K562 (cell line): ENCODE measurements around the gene ACP6. TPM values are rescaled to one million over a fixed set of nuclear protein-coding genes. Genes with fewer than 3 reads are reported as not detected.

Source experiments
- ATAC-seq: fragments of 200-7000 bp; cut with Tn5 transposase; 3 replicates; pipeline ENCODE4 v1.9.1; 2020; ENCODE audit warnings: moderate library complexity
- BruUV-seq: library from RNA; stranded (reverse); fragments of 400-500 nt; replicated peaks from 2 replicates; lab custom pipeline; 2021; lab: Mats Ljungman, UMichigan
- CTCF ChIA-PET: fragments of 300-600 bp; formaldehyde crosslinking; extraction: SDS; loops from one replicate; lab custom pipeline; 2021; ENCODE audit warnings: low intra/inter-chr PET ratio; lab: Yijun Ruan, JAX
- POLR2A ChIA-PET: fragments of 300-600, 350-650 bp; sonication (Branson Sonifier 250); formaldehyde crosslinking; extraction: SDS; loops from one replicate; lab custom pipeline; 2021; ENCODE audit warnings: antibody characterized with exemption, inconsistent platforms; lab: Yijun Ruan, JAX
- DNase-seq, 4 experiments: peaks; one replicate each; pipeline versions ENCODE4 v3.0.0 to v3.0.0-alpha.2; 2011 to 2018; ENCODE audit warnings: low spot score in 3 of 4, mixed read lengths in 3 of 4; ENCODE audit errors: extremely low read depth in 1 of 4
- FAIRE-seq: peaks from 2 replicates; lab custom pipeline; 2011; peaks lifted over from hg19 to GRCh38; lab: Jason Lieb, UNC
- H2AFZ ChIP-seq: 2 replicates; pipeline ENCODE4 v1.6.0; 2011; ENCODE audit warnings: low read depth, low read length, control low read depth, inconsistent platforms
- H3K27ac ChIP-seq: fragments of 200-600 bp; 3 replicates; pipeline ENCODE4 v1.8.0; 2011; ENCODE audit warnings: low read depth, mild to moderate bottlenecking, control low read depth, inconsistent platforms, low read length, moderate library complexity, mixed read lengths; ENCODE audit errors: extremely low read depth
- H3K27me3 ChIP-seq, 2 experiments: fragments of 300-600 bp in 1 of 2; 2 replicates in 1 of 2; 3 replicates in 1 of 2; pipeline versions ENCODE4 v1.6.0 to v1.8.0; 2011; ENCODE audit warnings: inconsistent platforms in 2 of 2, low read length in 2 of 2, mild to moderate bottlenecking in 1 of 2, mixed read lengths in 1 of 2, moderate library complexity in 1 of 2; ENCODE audit not compliant: control insufficient read depth in 2 of 2, insufficient read depth in 2 of 2
- H3K36me3 ChIP-seq: fragments of 300-600 bp; 3 replicates; pipeline ENCODE4 v1.8.0; 2011; ENCODE audit warnings: mild to moderate bottlenecking, low read length, inconsistent platforms; ENCODE audit not compliant: control insufficient read depth, insufficient read depth
- H3K4me1 ChIP-seq, 2 experiments: fragments of 200-600 bp in 1 of 2; replicated peaks in 1 of 2; 2 replicates in 1 of 2; 3 replicates in 1 of 2; pipeline versions ENCODE4 v1.5.1 to v1.8.0; 2011; ENCODE audit warnings: inconsistent platforms in 2 of 2, low read length in 2 of 2, mild to moderate bottlenecking in 1 of 2, mixed read lengths in 1 of 2, moderate library complexity in 1 of 2; ENCODE audit not compliant: control insufficient read depth in 2 of 2, insufficient read depth in 2 of 2
- H3K4me2 ChIP-seq: 2 replicates; pipeline ENCODE4 v1.6.1; 2011; ENCODE audit warnings: low read length, control low read depth, inconsistent platforms, mixed read lengths; ENCODE audit not compliant: insufficient read depth
- H3K4me3 ChIP-seq: fragments of 200-600 bp; sonication (generic), shearing (Covaris generic); 2 replicates; pipeline ENCODE4 v1.5.1; 2016; ENCODE audit warnings: control low read depth, inconsistent platforms
- H3K79me2 ChIP-seq: fragments of 200-600 bp; 3 replicates; pipeline ENCODE4 v1.8.0; 2011; ENCODE audit warnings: low read length, inconsistent platforms; ENCODE audit not compliant: control insufficient read depth, insufficient read depth
- H3K9ac ChIP-seq, 2 experiments: 2 replicates each; pipeline versions ENCODE4 v1.6.0 to v1.6.1; 2011; ENCODE audit warnings: low read depth in 2 of 2, low read length in 2 of 2, control low read depth in 1 of 2, inconsistent platforms in 1 of 2, mild to moderate bottlenecking in 1 of 2, mixed read lengths in 1 of 2; ENCODE audit not compliant: insufficient read depth in 1 of 2
- H3K9me1 ChIP-seq: one replicate; pipeline ENCODE4 v1.6.0; 2011; ENCODE audit warnings: inconsistent platforms, mild to moderate bottlenecking, low read length, moderate library complexity; ENCODE audit not compliant: control insufficient read depth, insufficient read depth
- H3K9me3 ChIP-seq: replicated peaks from 2 replicates; pipeline ENCODE4 v1.5.1; 2011; ENCODE audit warnings: low read depth, low read length, inconsistent platforms; ENCODE audit not compliant: control insufficient read depth, insufficient read depth
- H4K20me1 ChIP-seq: replicated peaks from 2 replicates; pipeline ENCODE4 v1.6.1; 2011; ENCODE audit warnings: low read length, inconsistent platforms, mixed read lengths; ENCODE audit not compliant: control insufficient read depth, insufficient read depth
- E2F6 ChIP-seq, 2 experiments: IDR thresholded peaks; 2 replicates each; pipeline ENCODE4 v1.6.1; 2011; ENCODE audit warnings: borderline replicate concordance in 1 of 2, control low read depth in 1 of 2, low read depth in 1 of 2, low read length in 1 of 2, mild to moderate bottlenecking in 1 of 2, mixed read lengths in 1 of 2, moderate library complexity in 1 of 2; ENCODE audit not compliant: insufficient read depth in 1 of 2, insufficient read length in 1 of 2, poor library complexity in 1 of 2, severe bottlenecking in 1 of 2; ENCODE audit errors: extremely low read depth in 1 of 2
- HIVEP1 ChIP-seq: fragments of 250-450 bp; sonication (Bioruptor Pico); IDR thresholded peaks from 2 replicates; pipeline ENCODE4 v1.4.0; 2020; ENCODE audit warnings: mild to moderate bottlenecking
- MNT ChIP-seq, 2 experiments: fragments of 450-650 bp; conservative IDR thresholded peaks; 2 replicates each; pipeline ENCODE4 v1.6.1; 2017; ENCODE audit warnings: mild to moderate bottlenecking in 2 of 2, moderate library complexity in 2 of 2
- PRDM10 ChIP-seq: fragments of 450-650 bp; IDR thresholded peaks from 2 replicates; pipeline ENCODE4 v1.6.1; 2018; ENCODE audit not compliant: partially characterized antibody
- SP1 ChIP-seq: sonication (generic); formaldehyde crosslinking; IDR thresholded peaks from 2 replicates; pipeline ENCODE4 v1.8.1; 2022; ENCODE audit warnings: mild to moderate bottlenecking, missing genetic modification reagents
- TBP ChIP-seq: optimal IDR thresholded peaks from 2 replicates; pipeline ENCODE3; 2011; ENCODE audit warnings: low read depth, low read length, improper control_type of control experiment
- YBX1 ChIP-seq: fragments of 450-650 bp; IDR thresholded peaks from 2 replicates; pipeline ENCODE4 v1.7.1; 2016; ENCODE audit warnings: mild to moderate bottlenecking
- ZFP91 ChIP-seq: sonication (generic); formaldehyde crosslinking; IDR thresholded peaks from 2 replicates; pipeline ENCODE4 v1.8.0; 2022; ENCODE audit warnings: mild to moderate bottlenecking, missing genetic modification reagents
- WGBS: fragments of 100-300 bp; shearing (Covaris generic); methylation state at CpG from one replicate; pipeline ENCODE4 v1.1.6; 2016; ENCODE audit warnings: low coverage, mixed read lengths; ENCODE audit not compliant: insufficient coverage; ENCODE audit errors: missing lambda C conversion rate; 5-methylcytosine and 5-hydroxymethylcytosine counted together
- in situ Hi-C: fragments of 300-500 bp; cut with MboI; formaldehyde crosslinking; loops from 4 replicates; pipeline ENCODE4 v1.15.0; 2018; ENCODE audit warnings: inconsistent platforms, mixed read lengths
- intact Hi-C: fragments of 100-400 bp; cut with micrococcal nuclease; formaldehyde crosslinking; loops from 2 replicates; pipeline ENCODE4 v1.14.2; 2022
- polyA plus RNA-seq, 8 experiments: library from polyadenylated mRNA; depleted of rRNA in 4 of 8; stranded (reverse) in 5 of 8; unstranded in 3 of 8; fragments of >200 nt; fragmentation: Nextera tagmentation in 2 of 8; fragmentation: Illumina TruSeq in 1 of 8; extraction: Ambion mirVana in 2 of 8; extraction: Trizol in 1 of 8; gene quantifications; 2 replicates each; pipeline versions ENCODE4 v1.2.1 to v1.2.3, GENCODE V29; 2011 to 2014; ENCODE audit warnings: inconsistent platforms in 1 of 8, missing spikeins in 1 of 8
- total RNA-seq, 7 experiments: library from RNA; depleted of rRNA in 6 of 7; stranded (reverse); fragments of >200 nt in 6 of 7; fragmentation: Illumina TruSeq in 2 of 7; extraction: Trizol in 2 of 7; gene quantifications; 2 replicates each; pipeline versions ENCODE4 v1.2.1 to v1.2.3, GENCODE V29; 2011 to 2021; ENCODE audit warnings: low replicate concordance in 1 of 7

The ACP6 gene
- total and polyA plus RNA-seq, 9 of the 15 experiments (the other 6 are each of a cell fraction or from before 2014, with no cell fraction given): 0.05 to 1.4 (median 0.49) TPM

- 2% methylated on average over 6 of the region's 80 CpGs for WGBS
- peak overlapping the region; percentile 54 to 92; a peak in 3 of 4 replicates for H3K9ac ChIP-seq
- no peaks in the 10 kb centered on the region for H3K9me1 ChIP-seq
- peak overlapping the region; percentile 64; the same call in 2 of the 3 replicates for H3K27ac ChIP-seq
- FAIRE-seq (no peak), ATAC-seq (peak; percentile 97), DNase-seq (peak; percentile 93 to 94 (median 94))
- ChIA-PET CTCF (no interaction called here), POLR2A (interaction anchor here (0.6 to 1.2 kb wide), 3 partner anchors 9 to 246 kb away, joined by 3 to 6 read pairs (median 3); no protein-coding TSS in a partner anchor)
- peak overlapping the region; percentile 67 for H3K4me3 ChIP-seq
- peaks cover 6% of the 10 kb centered on the region; the same call in 1 of the 3 replicates for H3K79me2 ChIP-seq
- no peaks in the 10 kb centered on the region for H3K9me3 ChIP-seq
- in situ Hi-C loops: no loop called here
- intact Hi-C loops: no loop called here
- H3K4me2 ChIP-seq: peak overlapping the region; percentile 70
- peaks cover 8 to 9% of the 10 kb centered on the region in 2 experiments for H3K4me1 ChIP-seq
- peaks cover 8 to 11% of the 10 kb centered on the region in 2 experiments; a peak in 3 of 5 replicates for H3K27me3 ChIP-seq
- BruUV-seq: no TSS peak
- H4K20me1 ChIP-seq: no peaks in the 10 kb centered on the region
- peak overlapping the region; percentile 77 for H2AFZ ChIP-seq
- H3K36me3 ChIP-seq: no peaks in the 10 kb centered on the region
- TF ChIP-seq SP1 (CRISPR knock-in tag) (0 out of 2 replicates have a peak, but pooled peaks have one; percentile 41), TBP (peak; percentile 52), E2F6 (IDR thresholded peaks at IDR 0.05; ENCODE audit: borderline replicate concordance in 1 of 2, extremely low read depth in 1 of 2, insufficient read depth in 1 of 2, insufficient read length in 1 of 2, low read depth in 1 of 2, low read length in 1 of 2, poor library complexity in 1 of 2, severe bottlenecking in 1 of 2) (peak in 1 of 2 experiments; percentile 46), MNT (conservative IDR thresholded peaks at IDR 0.05) (peak; percentile 23 to 33; a peak in 2 of 4 replicates), ZFP91 (peak; percentile 96), YBX1 (no peak), HIVEP1 (CRISPR knock-in tag) (no peak), PRDM10 (peak; percentile 97)
Observed at GRCh38 chr1:147599362-147600118, 70.8 kb downstream of the ACP6 start.
